ENCODE results near the gene ZNF689.
A peak's percentile ranks its signal among the peaks of the same experiment; 100 is the strongest.

The ZNF689 gene

GRCh38 chr16:30657866-30658730 lies 47.9 kb upstream of the ZNF689 start, which contains the start of gene FBRS (continued):
- TF ChIP-seq ZNF843 (tag by site-specific recombination; IDR thresholded peaks at IDR 0.05) (peak; percentile 36), HOXD13 (CRISPR knock-in tag; IDR thresholded peaks at IDR 0.05; ENCODE audit: borderline replicate concordance) (no peak), ZNF2 (tag by site-specific recombination; IDR thresholded peaks at IDR 0.05) (peak; percentile 90), ZNF768 (tag by site-specific recombination; IDR thresholded peaks at IDR 0.05) (no peak), ZBTB11 (tag by site-specific recombination; conservative IDR thresholded peaks at IDR 0.05; ENCODE audit: low read depth) (peak; percentile 90), ZNF707 (tag by site-specific recombination; IDR thresholded peaks at IDR 0.05) (no peak), ZBTB17 (tag by site-specific recombination; IDR thresholded peaks at IDR 0.05) (peak; percentile 89), ZNF701 (tag by site-specific recombination; IDR thresholded peaks at IDR 0.05) (no peak), ZNF175 (tag by site-specific recombination; IDR thresholded peaks at IDR 0.05) (no peak), ZNF596 (tag by site-specific recombination; IDR thresholded peaks at IDR 0.05) (0 out of 2 replicates have a peak, but pooled peaks have one; percentile 52), ZNF10 (tag by site-specific recombination; IDR thresholded peaks at IDR 0.05) (peak; percentile 68), MYNN (tag by site-specific recombination; IDR thresholded peaks at IDR 0.05; ENCODE audit: borderline replicate concordance) (peak; percentile 94), ZNF157 (tag by site-specific recombination; IDR thresholded peaks at IDR 0.05) (no peak), ZNF610 (tag by site-specific recombination; IDR thresholded peaks at IDR 0.05; ENCODE audit: borderline replicate concordance) (peak; percentile 82; the same call in 1 of the 2 replicates), ZNF621 (tag by site-specific recombination; IDR thresholded peaks at IDR 0.05) (no peak), BCL11A (tag by site-specific recombination; IDR thresholded peaks at IDR 0.05; ENCODE audit: low read depth) (no peak), SP7 (tag by site-specific recombination; IDR thresholded peaks at IDR 0.05) (peak; percentile 79), ZNF214 (tag by site-specific recombination; IDR thresholded peaks at IDR 0.05; ENCODE audit: borderline replicate concordance) (no peak)
- TF ChIP-seq, protein P1, sequence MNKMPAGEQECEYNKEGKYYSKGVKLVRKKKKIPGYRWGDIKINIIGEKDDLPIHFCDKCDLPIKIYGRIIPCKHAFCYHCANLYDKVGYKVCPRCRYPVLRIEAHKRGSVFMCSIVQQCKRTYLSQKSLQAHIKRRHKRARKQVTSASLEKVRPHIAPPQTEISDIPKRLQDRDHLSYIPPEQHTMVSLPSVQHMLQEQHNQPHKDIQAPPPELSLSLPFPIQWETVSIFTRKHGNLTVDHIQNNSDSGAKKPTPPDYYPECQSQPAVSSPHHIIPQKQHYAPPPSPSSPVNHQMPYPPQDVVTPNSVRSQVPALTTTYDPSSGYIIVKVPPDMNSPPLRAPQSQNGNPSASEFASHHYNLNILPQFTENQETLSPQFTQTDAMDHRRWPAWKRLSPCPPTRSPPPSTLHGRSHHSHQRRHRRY (tag by site-specific recombination; IDR thresholded peaks at IDR 0.05), result no peak; the same call in 1 of the 2 replicates
- TF ChIP-seq, protein P2, sequence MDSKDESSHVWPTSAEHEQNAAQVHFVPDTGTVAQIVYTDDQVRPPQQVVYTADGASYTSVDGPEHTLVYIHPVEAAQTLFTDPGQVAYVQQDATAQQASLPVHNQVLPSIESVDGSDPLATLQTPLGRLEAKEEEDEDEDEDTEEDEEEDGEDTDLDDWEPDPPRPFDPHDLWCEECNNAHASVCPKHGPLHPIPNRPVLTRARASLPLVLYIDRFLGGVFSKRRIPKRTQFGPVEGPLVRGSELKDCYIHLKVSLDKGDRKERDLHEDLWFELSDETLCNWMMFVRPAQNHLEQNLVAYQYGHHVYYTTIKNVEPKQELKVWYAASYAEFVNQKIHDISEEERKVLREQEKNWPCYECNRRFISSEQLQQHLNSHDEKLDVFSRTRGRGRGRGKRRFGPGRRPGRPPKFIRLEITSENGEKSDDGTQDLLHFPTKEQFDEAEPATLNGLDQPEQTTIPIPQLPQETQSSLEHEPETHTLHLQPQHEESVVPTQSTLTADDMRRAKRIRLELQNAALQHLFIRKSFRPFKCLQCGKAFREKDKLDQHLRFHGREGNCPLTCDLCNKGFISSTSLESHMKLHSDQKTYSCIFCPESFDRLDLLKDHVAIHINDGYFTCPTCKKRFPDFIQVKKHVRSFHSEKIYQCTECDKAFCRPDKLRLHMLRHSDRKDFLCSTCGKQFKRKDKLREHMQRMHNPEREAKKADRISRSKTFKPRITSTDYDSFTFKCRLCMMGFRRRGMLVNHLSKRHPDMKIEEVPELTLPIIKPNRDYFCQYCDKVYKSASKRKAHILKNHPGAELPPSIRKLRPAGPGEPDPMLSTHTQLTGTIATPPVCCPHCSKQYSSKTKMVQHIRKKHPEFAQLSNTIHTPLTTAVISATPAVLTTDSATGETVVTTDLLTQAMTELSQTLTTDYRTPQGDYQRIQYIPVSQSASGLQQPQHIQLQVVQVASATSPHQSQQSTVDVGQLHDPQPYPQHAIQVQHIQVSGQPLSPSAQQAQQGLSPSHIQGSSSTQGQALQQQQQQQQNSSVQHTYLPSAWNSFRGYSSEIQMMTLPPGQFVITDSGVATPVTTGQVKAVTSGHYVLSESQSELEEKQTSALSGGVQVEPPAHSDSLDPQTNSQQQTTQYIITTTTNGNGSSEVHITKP (tag by site-specific recombination; IDR thresholded peaks at IDR 0.05), result peak; percentile 92
- TF ChIP-seq, protein P3, sequence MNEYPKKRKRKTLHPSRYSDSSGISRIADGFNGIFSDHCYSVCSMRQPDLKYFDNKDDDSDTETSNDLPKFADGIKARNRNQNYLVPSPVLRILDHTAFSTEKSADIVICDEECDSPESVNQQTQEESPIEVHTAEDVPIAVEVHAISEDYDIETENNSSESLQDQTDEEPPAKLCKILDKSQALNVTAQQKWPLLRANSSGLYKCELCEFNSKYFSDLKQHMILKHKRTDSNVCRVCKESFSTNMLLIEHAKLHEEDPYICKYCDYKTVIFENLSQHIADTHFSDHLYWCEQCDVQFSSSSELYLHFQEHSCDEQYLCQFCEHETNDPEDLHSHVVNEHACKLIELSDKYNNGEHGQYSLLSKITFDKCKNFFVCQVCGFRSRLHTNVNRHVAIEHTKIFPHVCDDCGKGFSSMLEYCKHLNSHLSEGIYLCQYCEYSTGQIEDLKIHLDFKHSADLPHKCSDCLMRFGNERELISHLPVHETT (tag by site-specific recombination; IDR thresholded peaks at IDR 0.05), result peak; percentile 14; the same call in 1 of the 2 replicates
- TF ChIP-seq, protein P4, sequence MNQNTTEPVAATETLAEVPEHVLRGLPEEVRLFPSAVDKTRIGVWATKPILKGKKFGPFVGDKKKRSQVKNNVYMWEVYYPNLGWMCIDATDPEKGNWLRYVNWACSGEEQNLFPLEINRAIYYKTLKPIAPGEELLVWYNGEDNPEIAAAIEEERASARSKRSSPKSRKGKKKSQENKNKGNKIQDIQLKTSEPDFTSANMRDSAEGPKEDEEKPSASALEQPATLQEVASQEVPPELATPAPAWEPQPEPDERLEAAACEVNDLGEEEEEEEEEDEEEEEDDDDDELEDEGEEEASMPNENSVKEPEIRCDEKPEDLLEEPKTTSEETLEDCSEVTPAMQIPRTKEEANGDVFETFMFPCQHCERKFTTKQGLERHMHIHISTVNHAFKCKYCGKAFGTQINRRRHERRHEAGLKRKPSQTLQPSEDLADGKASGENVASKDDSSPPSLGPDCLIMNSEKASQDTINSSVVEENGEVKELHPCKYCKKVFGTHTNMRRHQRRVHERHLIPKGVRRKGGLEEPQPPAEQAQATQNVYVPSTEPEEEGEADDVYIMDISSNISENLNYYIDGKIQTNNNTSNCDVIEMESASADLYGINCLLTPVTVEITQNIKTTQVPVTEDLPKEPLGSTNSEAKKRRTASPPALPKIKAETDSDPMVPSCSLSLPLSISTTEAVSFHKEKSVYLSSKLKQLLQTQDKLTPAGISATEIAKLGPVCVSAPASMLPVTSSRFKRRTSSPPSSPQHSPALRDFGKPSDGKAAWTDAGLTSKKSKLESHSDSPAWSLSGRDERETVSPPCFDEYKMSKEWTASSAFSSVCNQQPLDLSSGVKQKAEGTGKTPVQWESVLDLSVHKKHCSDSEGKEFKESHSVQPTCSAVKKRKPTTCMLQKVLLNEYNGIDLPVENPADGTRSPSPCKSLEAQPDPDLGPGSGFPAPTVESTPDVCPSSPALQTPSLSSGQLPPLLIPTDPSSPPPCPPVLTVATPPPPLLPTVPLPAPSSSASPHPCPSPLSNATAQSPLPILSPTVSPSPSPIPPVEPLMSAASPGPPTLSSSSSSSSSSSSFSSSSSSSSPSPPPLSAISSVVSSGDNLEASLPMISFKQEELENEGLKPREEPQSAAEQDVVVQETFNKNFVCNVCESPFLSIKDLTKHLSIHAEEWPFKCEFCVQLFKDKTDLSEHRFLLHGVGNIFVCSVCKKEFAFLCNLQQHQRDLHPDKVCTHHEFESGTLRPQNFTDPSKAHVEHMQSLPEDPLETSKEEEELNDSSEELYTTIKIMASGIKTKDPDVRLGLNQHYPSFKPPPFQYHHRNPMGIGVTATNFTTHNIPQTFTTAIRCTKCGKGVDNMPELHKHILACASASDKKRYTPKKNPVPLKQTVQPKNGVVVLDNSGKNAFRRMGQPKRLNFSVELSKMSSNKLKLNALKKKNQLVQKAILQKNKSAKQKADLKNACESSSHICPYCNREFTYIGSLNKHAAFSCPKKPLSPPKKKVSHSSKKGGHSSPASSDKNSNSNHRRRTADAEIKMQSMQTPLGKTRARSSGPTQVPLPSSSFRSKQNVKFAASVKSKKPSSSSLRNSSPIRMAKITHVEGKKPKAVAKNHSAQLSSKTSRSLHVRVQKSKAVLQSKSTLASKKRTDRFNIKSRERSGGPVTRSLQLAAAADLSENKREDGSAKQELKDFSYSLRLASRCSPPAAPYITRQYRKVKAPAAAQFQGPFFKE (tag by site-specific recombination; IDR thresholded peaks at IDR 0.05; ENCODE audit: borderline replicate concordance), result no peak

Measured in HEK293 (cell line).